B cell (primary cell): ENCODE results near the gene USP46. TPM values are rescaled to one million over a fixed set of nuclear protein-coding genes. Genes with fewer than 3 reads are reported as not detected.

Experiments
- ATAC-seq: fragments of 200-7000 bp; cut with Tn5 transposase; one replicate; pipeline ENCODE4 v1.10.0; 2021; ENCODE audit warnings: low read depth, mild to moderate bottlenecking, moderate number of reproducible peaks, moderate library complexity
- CTCF ChIA-PET: fragments of 350-600 bp; sonication (Branson Sonifier 250); formaldehyde crosslinking; loops from one replicate; lab custom pipeline; 2021; ENCODE audit warnings: antibody characterized with exemption, inconsistent platforms; lab: Charles Lee
- POLR2A ChIA-PET: fragments of 350-600 bp; sonication (Branson Sonifier 250); formaldehyde crosslinking; loops from one replicate; lab custom pipeline; 2021; ENCODE audit warnings: antibody characterized with exemption; lab: Charles Lee
- DNase-seq: peaks from one replicate; pipeline ENCODE4 v3.0.0; 2013
- H2AFZ ChIP-seq: 2 replicates; pipeline ENCODE4 v1.6.1; 2012; ENCODE audit warnings: mild to moderate bottlenecking, low read depth, low read length; ENCODE audit not compliant: insufficient read depth, poor library complexity, severe bottlenecking
- H3K27ac ChIP-seq, 2 donors: 1 replicate in 1 of 2; 2 replicates in 1 of 2; pipeline ENCODE4 v1.5.1; 2012 to 2013; ENCODE audit warnings: low read length in 2 of 2, mild to moderate bottlenecking in 2 of 2, moderate library complexity in 1 of 2
- H3K27me3 ChIP-seq, 4 experiments: fragments of 200-600 bp in 1 of 4; sonication (generic) in 1 of 4; replicated peaks in 1 of 4; 1 replicate in 2 of 4; 2 replicates in 2 of 4; pipeline versions ENCODE4 v1.6.1 to v1.7.0; 2013 to 2016; ENCODE audit warnings: low read length in 3 of 4, mild to moderate bottlenecking in 2 of 4, mixed read lengths in 1 of 4, moderate library complexity in 1 of 4; ENCODE audit not compliant: insufficient read depth in 4 of 4, control insufficient read depth in 3 of 4; ENCODE audit errors: control extremely low read depth in 1 of 4
- H3K36me3 ChIP-seq, 2 experiments: replicated peaks in 1 of 2; 1 replicate in 1 of 2; 2 replicates in 1 of 2; pipeline versions ENCODE4 v1.6.1 to v1.7.1; 2013; ENCODE audit warnings: low read length in 1 of 2; ENCODE audit not compliant: insufficient read depth in 2 of 2, control insufficient read depth in 1 of 2; ENCODE audit errors: control extremely low read depth in 1 of 2, extremely low read depth in 1 of 2
- H3K4me1 ChIP-seq, 2 donors: fragments of 200-600 bp in 1 of 2; sonication (generic) in 1 of 2; 1 replicate in 1 of 2; 2 replicates in 1 of 2; pipeline versions ENCODE4 v1.5.1 to v1.6.1; 2013 to 2017; ENCODE audit warnings: low read length in 2 of 2; ENCODE audit not compliant: control insufficient read depth in 2 of 2, insufficient read depth in 2 of 2
- H3K4me2 ChIP-seq: replicated peaks from 2 replicates; pipeline ENCODE3; 2012; ENCODE audit warnings: mild to moderate bottlenecking, low read depth, low read length; ENCODE audit not compliant: poor library complexity, severe bottlenecking
- H3K4me3 ChIP-seq, 5 experiments: fragments of 200-600 bp in 1 of 5; sonication (generic) in 1 of 5; 1 replicate in 3 of 5; 2 replicates in 2 of 5; pipeline versions ENCODE4 v1.5.1 to v1.7.0; 2011 to 2016; ENCODE audit warnings: low read length in 4 of 5, mild to moderate bottlenecking in 4 of 5, low read depth in 2 of 5, control low read depth in 1 of 5, moderate library complexity in 1 of 5; ENCODE audit not compliant: insufficient read depth in 1 of 5; ENCODE audit errors: control extremely low read depth in 1 of 5, extremely low read depth in 1 of 5
- H3K79me2 ChIP-seq: fragments of 200-600 bp; sonication (generic); one replicate; pipeline ENCODE4 v1.6.0; 2016; ENCODE audit warnings: low read length; ENCODE audit not compliant: control insufficient read depth, insufficient read depth
- H3K9ac ChIP-seq: fragments of 200-600 bp; sonication (generic); 2 replicates; pipeline ENCODE4 v1.6.1; 2017; ENCODE audit warnings: mild to moderate bottlenecking, low read length, moderate library complexity
- H3K9me3 ChIP-seq, 3 donors: one replicate each; pipeline versions ENCODE4 v1.6.1 to v1.7.1; 2013; ENCODE audit warnings: low read length in 2 of 3; ENCODE audit not compliant: control insufficient read depth in 2 of 3, insufficient read depth in 1 of 3; ENCODE audit errors: control extremely low read depth in 1 of 3
- H4K20me1 ChIP-seq: 2 replicates; pipeline ENCODE4 v1.6.0; 2012; ENCODE audit warnings: mild to moderate bottlenecking, low read length; ENCODE audit not compliant: insufficient read depth, control insufficient read depth, poor library complexity, severe bottlenecking
- H3K27ac Mint-ChIP-seq: one replicate; pipeline ENCODE4 v1.8.0; 2021; ENCODE audit warnings: mixed read lengths
- H3K27me3 Mint-ChIP-seq: one replicate; pipeline ENCODE4 v1.8.0; 2021; ENCODE audit warnings: mixed read lengths
- H3K4me1 Mint-ChIP-seq: one replicate; pipeline ENCODE4 v1.8.0; 2021; ENCODE audit warnings: mixed read lengths
- H3K4me3 Mint-ChIP-seq: one replicate; pipeline ENCODE4 v1.8.0; 2021; ENCODE audit warnings: mixed read lengths
- H3K9me3 Mint-ChIP-seq: one replicate; pipeline ENCODE4 v1.8.0; 2022; ENCODE audit warnings: mixed read lengths; ENCODE audit not compliant: insufficient read depth
- EZH2 ChIP-seq: IDR thresholded peaks from 2 replicates; pipeline ENCODE4 v1.6.1; 2012; ENCODE audit warnings: borderline replicate concordance, low read depth, mild to moderate bottlenecking, moderate library complexity, low read length; ENCODE audit not compliant: insufficient read depth, poor library complexity, severe bottlenecking
- WGBS: methylation state at CpG from one replicate; pipeline ENCODE4 v1.1.5; 2013; ENCODE audit warnings: missing lambda C conversion rate; ENCODE audit not compliant: insufficient coverage; 5-methylcytosine and 5-hydroxymethylcytosine counted together
- intact Hi-C: fragments of 100-400 bp; cut with micrococcal nuclease; formaldehyde crosslinking; loops from one replicate; pipeline ENCODE4 v1.10.0; 2022
- polyA plus RNA-seq: library from polyadenylated mRNA; depleted of rRNA; stranded (reverse); fragments of >200 nt; gene quantifications from 2 replicates; pipeline ENCODE4 v1.2.3, GENCODE V29; 2012
- total RNA-seq, 2 donors: library from RNA; stranded (reverse); fragments of 120-200 nt in 1 of 2; gene quantifications; 1 replicate in 1 of 2; 2 replicates in 1 of 2; pipeline versions ENCODE4 v1.2.3 to v1.2.4, GENCODE V29; 2013 to 2022
- TF ChIP-seq, protein P1 (sequence below): fragments of 200-600 bp; IDR thresholded peaks from one replicate; pipeline ENCODE4 v1.8.0; 2022; ENCODE audit warnings: antibody characterized with exemption, mild to moderate bottlenecking

The USP46 gene
- total and polyA plus RNA-seq, 2 donors (not counting 1 experiment from before 2014, with no cell fraction given) = 1.8 to 11.8 TPM

- intact Hi-C loops = no loop called here
- H2AFZ ChIP-seq = no peak overlapping the region
- CTCF ChIA-PET = no interaction called here
- H3K27ac ChIP-seq = no peak overlapping the region
- H3K4me2 ChIP-seq = no peak overlapping the region
- H3K27me3 ChIP-seq = no peaks in the 10 kb centered on the region
- H3K9ac ChIP-seq = no peak overlapping the region
- H3K9me3 ChIP-seq = peaks cover 0 to 3% (median 2%) of the 10 kb centered on the region in 3 donors
- no peak overlapping the region for H3K4me3 ChIP-seq
- no peak for ATAC-seq
- Mint-ChIP-seq H3K27ac (no peak overlapping the region), H3K4me1 (no peaks in the 10 kb centered on the region), H3K27me3 (no peaks in the 10 kb centered on the region), H3K4me3 (no peak overlapping the region), H3K9me3 (no peaks in the 10 kb centered on the region)
- POLR2A ChIA-PET = no interaction called here
- no peak for DNase-seq
- 100% methylated on average over 4 of the region's 6 CpGs for WGBS
- no peaks in the 10 kb centered on the region for H3K4me1 ChIP-seq
- H3K36me3 ChIP-seq = peaks cover 1 to 9% of the 10 kb centered on the region in 2 experiments
- H4K20me1 ChIP-seq = no peaks in the 10 kb centered on the region
- H3K79me2 ChIP-seq = no peaks in the 10 kb centered on the region
- no peak for TF ChIP-seq EZH2
- TF ChIP-seq, protein P1, sequence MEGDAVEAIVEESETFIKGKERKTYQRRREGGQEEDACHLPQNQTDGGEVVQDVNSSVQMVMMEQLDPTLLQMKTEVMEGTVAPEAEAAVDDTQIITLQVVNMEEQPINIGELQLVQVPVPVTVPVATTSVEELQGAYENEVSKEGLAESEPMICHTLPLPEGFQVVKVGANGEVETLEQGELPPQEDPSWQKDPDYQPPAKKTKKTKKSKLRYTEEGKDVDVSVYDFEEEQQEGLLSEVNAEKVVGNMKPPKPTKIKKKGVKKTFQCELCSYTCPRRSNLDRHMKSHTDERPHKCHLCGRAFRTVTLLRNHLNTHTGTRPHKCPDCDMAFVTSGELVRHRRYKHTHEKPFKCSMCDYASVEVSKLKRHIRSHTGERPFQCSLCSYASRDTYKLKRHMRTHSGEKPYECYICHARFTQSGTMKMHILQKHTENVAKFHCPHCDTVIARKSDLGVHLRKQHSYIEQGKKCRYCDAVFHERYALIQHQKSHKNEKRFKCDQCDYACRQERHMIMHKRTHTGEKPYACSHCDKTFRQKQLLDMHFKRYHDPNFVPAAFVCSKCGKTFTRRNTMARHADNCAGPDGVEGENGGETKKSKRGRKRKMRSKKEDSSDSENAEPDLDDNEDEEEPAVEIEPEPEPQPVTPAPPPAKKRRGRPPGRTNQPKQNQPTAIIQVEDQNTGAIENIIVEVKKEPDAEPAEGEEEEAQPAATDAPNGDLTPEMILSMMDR = no peak
These were observed 48.0 kb downstream of the USP46 start for GRCh38 chr4:52611030-52611555.

DNA sequence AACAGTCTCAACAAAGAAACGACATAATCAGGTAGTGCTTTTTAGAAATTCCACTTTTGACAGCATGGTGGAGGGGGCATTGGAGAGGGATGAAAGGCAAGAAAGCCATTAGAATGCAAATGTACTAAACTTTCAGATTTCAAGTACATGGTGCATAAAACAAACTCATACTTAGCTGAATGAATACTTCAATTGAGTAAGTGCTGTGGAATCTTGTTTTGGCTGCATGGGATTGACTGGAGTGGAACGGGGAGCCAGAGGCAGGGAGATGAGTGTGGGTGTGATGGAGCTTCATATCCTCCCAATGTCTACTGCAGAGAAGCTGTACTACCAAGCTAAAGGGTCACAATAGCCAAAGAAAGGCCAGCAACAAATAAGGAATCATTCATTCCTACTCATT lies 52.4 kb downstream of the USP46 start:
- Mint-ChIP-seq H3K27me3 (no peaks in the 10 kb centered on the region), H3K4me3 (no peak overlapping the region), H3K4me1 (no peaks in the 10 kb centered on the region), H3K27ac (no peak overlapping the region), H3K9me3 (no peaks in the 10 kb centered on the region)
- Histone ChIP-seq H3K4me1 (no peaks in the 10 kb centered on the region), H3K9ac (no peak overlapping the region), H3K36me3 (peaks cover 0 to 16% of the 10 kb centered on the region in 2 experiments), H3K4me3 (no peak overlapping the region), H3K27me3 (no peaks in the 10 kb centered on the region), H3K4me2 (no peak overlapping the region), H3K9me3 (peaks cover 0 to 3% (median 0%) of the 10 kb centered on the region in 3 donors), H3K27ac (no peak overlapping the region), H4K20me1 (no peaks in the 10 kb centered on the region), H2AFZ (no peak overlapping the region), H3K79me2 (no peaks in the 10 kb centered on the region)
- CTCF ChIA-PET = no interaction called here
- no CpG with 5 or more reads among the region's 2 CpGs for WGBS
- DNase-seq (no peak), ATAC-seq (no peak)
- intact Hi-C loops = no loop called here
- POLR2A ChIA-PET = no interaction called here
- TF ChIP-seq, protein P1 = no peak
- TF ChIP-seq EZH2 = no peak
